ACC112 (cell line): Measurements from ENCODE around the gene IL17RC.
A peak's percentile ranks its signal among the peaks of the same experiment; 100 is the strongest.

ENCODE experiments used
- H2AFZ ChIP-seq: fragments of 200-600 bp; sonication (generic); one replicate; pipeline ENCODE4 v1.6.0; 2017; ENCODE audit warnings: antibody characterized with exemption, low read length; ENCODE audit not compliant: unreplicated experiment
- H3K27ac ChIP-seq: fragments of 200-600 bp; sonication (generic); 2 replicates; pipeline ENCODE4 v1.5.1; 2014; ENCODE audit warnings: low read depth, mild to moderate bottlenecking, antibody characterized with exemption, low read length, moderate library complexity
- H3K27me3 ChIP-seq: fragments of 200-600 bp; sonication (generic); 2 replicates; pipeline ENCODE4 v1.6.1; 2014; ENCODE audit warnings: mild to moderate bottlenecking, antibody characterized with exemption, low read length, moderate library complexity, mixed read lengths; ENCODE audit not compliant: insufficient read depth
- H3K36me3 ChIP-seq: fragments of 200-600 bp; sonication (generic); 2 replicates; pipeline ENCODE4 v1.6.1; 2016; ENCODE audit warnings: mild to moderate bottlenecking, antibody characterized with exemption, low read length, moderate library complexity, mixed read lengths; ENCODE audit not compliant: insufficient read depth
- H3K4me1 ChIP-seq: fragments of 200-600 bp; sonication (generic); one replicate; pipeline ENCODE4 v1.6.1; 2016; ENCODE audit warnings: low read length, mixed read lengths; ENCODE audit not compliant: insufficient read depth, unreplicated experiment, control insufficient read depth
- H3K4me3 ChIP-seq: fragments of 200-600 bp; sonication (generic); 2 replicates; pipeline ENCODE4 v1.5.1; 2014; ENCODE audit warnings: mild to moderate bottlenecking, low read depth, low read length
- H3K79me2 ChIP-seq: fragments of 200-600 bp; sonication (generic); one replicate; pipeline ENCODE4 v1.6.0; 2016; ENCODE audit warnings: low read length; ENCODE audit not compliant: control insufficient read depth, unreplicated experiment, insufficient read depth

Gene IL17RC

GRCh38 chr3:9903904-9904303, 13.0 kb upstream of the IL17RC start:
- H3K27me3 ChIP-seq = no peaks in the 10 kb centered on the region
- H3K27ac ChIP-seq = peak overlapping the region; percentile 51
- no peaks in the 10 kb centered on the region for H3K36me3 ChIP-seq
- H3K4me1 ChIP-seq = peaks cover 27% of the 10 kb centered on the region
- H3K4me3 ChIP-seq = peak overlapping the region; percentile 50; the same call in 1 of the 2 replicates
- H3K79me2 ChIP-seq = no peaks in the 10 kb centered on the region
- H2AFZ ChIP-seq = peak overlapping the region; percentile 96

DNA sequence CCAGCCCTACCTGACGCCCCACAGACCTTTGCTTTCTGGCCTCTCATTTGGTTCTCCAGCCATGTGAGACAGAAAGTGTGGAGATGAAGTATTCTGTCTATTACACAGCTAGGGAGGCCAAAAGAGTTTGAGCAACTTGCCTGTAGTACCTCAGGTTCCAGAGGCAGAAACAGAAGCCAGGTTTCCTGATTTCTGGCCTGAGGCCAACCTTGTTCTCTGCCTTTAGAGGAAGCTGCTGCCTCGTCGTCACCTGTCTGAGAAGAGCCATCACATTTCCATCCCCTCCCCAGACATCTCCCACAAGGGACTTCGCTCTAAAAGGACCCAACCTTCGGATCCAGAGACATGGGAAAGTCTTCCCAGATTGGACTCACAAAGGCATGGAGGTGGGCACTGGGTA, 10.4 kb upstream of the IL17RC start:
- H3K4me1 ChIP-seq = peaks cover 20% of the 10 kb centered on the region
- no peak overlapping the region for H3K4me3 ChIP-seq
- H2AFZ ChIP-seq = no peak overlapping the region
- H3K79me2 ChIP-seq = no peaks in the 10 kb centered on the region
- H3K27me3 ChIP-seq = no peaks in the 10 kb centered on the region
- no peaks in the 10 kb centered on the region for H3K36me3 ChIP-seq
- no peak overlapping the region for H3K27ac ChIP-seq

GRCh38 chr3:9908286-9908685, 8.6 kb upstream of the IL17RC start:
- peaks cover 18% of the 10 kb centered on the region for H3K4me1 ChIP-seq
- H3K27me3 ChIP-seq = no peaks in the 10 kb centered on the region
- H3K4me3 ChIP-seq = no peak overlapping the region
- H3K27ac ChIP-seq = no peak overlapping the region
- no peak overlapping the region for H2AFZ ChIP-seq
- H3K36me3 ChIP-seq = no peaks in the 10 kb centered on the region
- H3K79me2 ChIP-seq = no peaks in the 10 kb centered on the region

DNA sequence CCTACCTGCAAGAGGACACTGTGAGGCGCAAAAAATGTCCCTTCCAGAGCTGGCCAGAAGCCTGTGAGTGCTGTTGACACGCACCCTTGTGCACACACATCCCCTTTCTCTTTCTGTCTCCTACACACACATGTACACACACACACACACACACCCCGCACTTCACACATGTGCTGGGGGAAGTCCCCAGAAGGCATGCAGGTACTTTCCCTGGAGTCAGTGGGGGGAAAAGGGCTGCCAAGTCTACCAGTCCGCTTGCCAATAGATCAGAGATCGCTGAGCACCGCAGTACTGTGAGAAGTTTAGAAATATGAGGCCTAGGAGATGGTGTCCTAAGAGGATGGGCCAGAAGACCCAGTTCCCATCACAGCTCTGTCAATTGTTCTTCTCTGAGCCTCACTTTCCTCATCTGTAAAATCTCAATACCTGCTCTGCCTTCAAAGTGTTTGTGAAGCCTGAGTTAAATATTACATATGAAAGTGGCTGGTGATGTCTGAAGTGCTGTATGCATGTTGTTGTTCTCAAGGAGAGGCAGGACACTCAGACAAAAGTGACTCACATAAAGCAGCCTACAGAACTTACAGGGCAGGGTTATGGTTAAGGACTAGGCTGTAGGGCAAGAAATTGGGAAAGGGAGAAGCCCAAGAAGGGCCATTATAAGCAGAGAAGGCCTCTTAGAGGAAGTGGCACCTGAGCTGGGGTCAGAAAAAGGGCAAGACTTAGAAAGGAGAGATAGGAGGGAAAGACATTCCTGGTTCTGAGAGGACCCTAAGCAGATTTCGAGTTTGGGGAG, 7.5 kb upstream of the IL17RC start:
- Histone ChIP-seq H3K4me1 (peaks cover 21% of the 10 kb centered on the region), H3K36me3 (no peaks in the 10 kb centered on the region), H3K4me3 (no peak overlapping the region), H3K27ac (no peak overlapping the region), H3K27me3 (no peaks in the 10 kb centered on the region), H3K79me2 (no peaks in the 10 kb centered on the region), H2AFZ (no peak overlapping the region)

DNA sequence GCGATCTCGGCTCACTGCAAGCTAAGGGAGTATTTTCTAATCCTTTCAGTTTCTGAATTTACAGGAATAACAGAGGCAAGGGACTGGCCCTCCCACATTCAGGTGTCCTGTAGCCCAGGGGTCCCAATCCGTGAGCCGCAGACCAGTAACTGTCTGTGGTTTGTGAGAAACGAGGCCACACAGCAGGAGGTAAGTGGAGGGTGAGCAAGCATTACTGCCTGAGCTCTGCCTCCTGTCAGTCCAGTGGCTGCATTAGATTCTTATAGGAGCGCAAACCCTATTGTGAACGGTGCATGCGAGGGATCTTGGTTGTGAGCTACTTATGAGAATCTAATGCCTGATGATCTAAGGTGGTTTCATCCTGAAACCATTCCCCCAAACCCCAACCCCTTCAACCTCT, 5.0 kb upstream of the IL17RC start:
- H3K36me3 ChIP-seq = no peaks in the 10 kb centered on the region
- H3K4me3 ChIP-seq = no peak overlapping the region
- no peak overlapping the region for H2AFZ ChIP-seq
- H3K79me2 ChIP-seq = no peaks in the 10 kb centered on the region
- H3K4me1 ChIP-seq = peaks cover 25% of the 10 kb centered on the region
- no peak overlapping the region for H3K27ac ChIP-seq
- H3K27me3 ChIP-seq = no peaks in the 10 kb centered on the region

DNA sequence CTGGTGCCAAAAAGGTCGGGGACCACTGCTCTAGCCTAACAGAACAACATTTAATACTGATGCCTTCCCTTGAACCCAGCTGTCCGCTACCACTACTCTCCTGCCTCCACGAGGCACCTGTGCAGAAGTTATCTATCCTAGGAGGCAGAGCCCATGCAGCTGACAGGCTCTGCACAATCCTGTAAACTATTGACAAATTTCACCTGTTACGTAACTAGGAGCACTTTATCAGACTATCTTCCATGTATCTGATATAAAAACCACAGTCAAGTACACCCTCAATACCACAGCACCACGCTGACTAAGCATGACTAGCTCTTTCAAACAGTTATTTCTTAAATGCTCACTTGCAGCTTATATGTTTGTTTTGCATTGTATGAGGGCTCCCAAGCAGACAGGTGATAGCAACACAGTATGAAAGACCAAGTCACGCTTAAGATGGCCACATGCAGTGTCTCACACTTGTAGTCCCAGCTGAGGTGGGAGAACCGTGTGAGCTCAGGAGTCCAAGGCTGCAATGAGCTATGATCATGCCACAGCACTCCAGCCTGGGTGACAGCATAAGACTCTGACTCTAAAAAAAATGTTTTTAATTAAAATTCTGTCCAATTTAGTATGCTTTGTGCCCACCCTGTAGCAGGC, 4.5 kb upstream of the IL17RC start:
- Histone ChIP-seq H2AFZ (no peak overlapping the region), H3K27me3 (no peaks in the 10 kb centered on the region), H3K4me3 (no peak overlapping the region), H3K79me2 (peaks cover 3% of the 10 kb centered on the region), H3K4me1 (peaks cover 25% of the 10 kb centered on the region), H3K27ac (no peak overlapping the region), H3K36me3 (no peaks in the 10 kb centered on the region)

GRCh38 chr3:9913601-9914000, 3.3 kb upstream of the IL17RC start:
- Histone ChIP-seq H3K27ac (no peak overlapping the region), H3K4me3 (no peak overlapping the region), H3K4me1 (peaks cover 36% of the 10 kb centered on the region), H3K79me2 (peaks cover 13% of the 10 kb centered on the region), H2AFZ (no peak overlapping the region), H3K36me3 (no peaks in the 10 kb centered on the region), H3K27me3 (no peaks in the 10 kb centered on the region)

GRCh38 chr3:9914011-9914410, 2.9 kb upstream of the IL17RC start:
- Histone ChIP-seq H3K27me3 (no peaks in the 10 kb centered on the region), H3K36me3 (no peaks in the 10 kb centered on the region), H3K79me2 (peaks cover 13% of the 10 kb centered on the region), H3K4me1 (peaks cover 37% of the 10 kb centered on the region), H3K4me3 (no peak overlapping the region), H2AFZ (no peak overlapping the region), H3K27ac (no peak overlapping the region)

DNA sequence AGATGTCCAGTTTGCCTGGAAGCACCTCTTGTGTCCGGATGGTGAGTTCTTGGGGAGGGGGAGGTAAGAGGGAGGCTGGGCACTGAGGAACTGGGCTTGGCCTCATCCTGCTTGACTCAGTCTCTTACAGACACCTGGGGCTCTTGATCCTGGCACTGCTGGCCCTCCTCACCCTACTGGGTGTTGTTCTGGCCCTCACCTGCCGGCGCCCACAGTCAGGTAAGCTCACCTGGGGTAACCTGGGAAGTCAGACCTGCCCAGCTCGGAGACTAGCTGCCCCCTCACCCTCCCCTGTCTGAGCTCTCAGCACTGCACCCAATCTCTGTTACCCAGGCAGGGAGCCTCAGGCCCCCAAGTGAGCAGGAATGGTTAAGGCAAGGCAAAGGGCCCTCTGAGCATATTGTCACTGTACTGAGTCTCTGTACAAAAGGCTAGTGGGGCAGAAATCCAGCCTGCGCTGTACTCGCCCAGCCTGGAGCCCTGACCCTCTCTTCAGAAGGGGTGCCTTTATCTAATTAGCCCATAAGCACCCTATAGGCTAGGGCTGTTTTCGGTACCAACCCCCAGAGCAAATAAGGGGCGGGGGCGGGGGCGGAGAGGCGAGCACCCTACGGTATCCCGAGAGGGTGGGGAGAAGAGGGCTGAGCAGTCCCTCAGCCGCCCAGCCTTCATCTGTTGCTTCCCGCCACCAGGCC, 2.2 kb upstream of the IL17RC start:
- Histone ChIP-seq H3K27me3 (no peaks in the 10 kb centered on the region), H3K4me1 (peaks cover 37% of the 10 kb centered on the region), H3K4me3 (peak overlapping the region; percentile 79), H3K27ac (no peak overlapping the region), H3K79me2 (peaks cover 13% of the 10 kb centered on the region), H3K36me3 (no peaks in the 10 kb centered on the region), H2AFZ (no peak overlapping the region)

GRCh38 chr3:9915254-9916141, 1.4 kb upstream of the IL17RC start:
- Histone ChIP-seq H2AFZ (peak overlapping the region; percentile 52), H3K27ac (peak overlapping the region; percentile 75), H3K4me3 (peak overlapping the region; percentile 79), H3K79me2 (peaks cover 13% of the 10 kb centered on the region), H3K36me3 (no peaks in the 10 kb centered on the region), H3K4me1 (peaks cover 37% of the 10 kb centered on the region), H3K27me3 (no peaks in the 10 kb centered on the region)
